HCT116 (cell line): ENCODE measurements around the gene MYO3B. TPM values are rescaled to one million over a fixed set of nuclear protein-coding genes. Genes with fewer than 3 reads are reported as not detected.

Experiments
- ATAC-seq: fragments of 200-7000 bp; cut with Tn5 transposase; 2 replicates; pipeline ENCODE4 v1.9.1; 2020; ENCODE audit warnings: mild to moderate bottlenecking, moderate library complexity
- BruUV-seq: library from RNA; stranded (reverse); fragments of 400-500 nt; replicated peaks from 2 replicates; lab custom pipeline; 2021; lab: Mats Ljungman, UMichigan
- CTCF ChIA-PET: fragments of 300-600 bp; sonication (Branson Sonifier 250); formaldehyde crosslinking; loops from one replicate; lab custom pipeline; 2021; ENCODE audit warnings: antibody characterized with exemption; lab: Charles Lee
- POLR2A ChIA-PET: fragments of 300-600, 350-600 bp; sonication (Branson Sonifier 250); formaldehyde crosslinking; loops from one replicate; lab custom pipeline; 2021; ENCODE audit warnings: antibody characterized with exemption; lab: Charles Lee
- RAD21 ChIA-PET, 2 experiments: fragments of 300-600 bp; sonication (Branson Sonifier 250); formaldehyde crosslinking; loops; one replicate each; lab custom pipeline; 2023; ENCODE audit warnings: low total read pairs in 2 of 2; ENCODE audit not compliant: uncharacterized antibody in 2 of 2, unreplicated experiment in 2 of 2, low non-redundant PET in 1 of 2; lab: Charles Lee
- DNase-seq: peaks from one replicate; pipeline ENCODE4 v3.0.0-alpha.2; 2010; ENCODE audit warnings: low read depth, low spot score
- H2AFZ ChIP-seq: fragments of 200-600 bp; shearing (Covaris generic), sonication (generic); 2 replicates; pipeline ENCODE4 v1.6.1; 2017; ENCODE audit warnings: low read depth, mixed run types, mixed read lengths, antibody characterized with exemption, low read length; ENCODE audit not compliant: poor library complexity, severe bottlenecking
- H3K27ac ChIP-seq: 2 replicates; pipeline ENCODE4 v1.5.1; 2012; ENCODE audit warnings: low read depth, low read length
- H3K27me3 ChIP-seq: fragments of 200-600 bp; sonication (generic); 2 replicates; pipeline ENCODE4 v1.6.1; 2016; ENCODE audit warnings: mixed run types, low read length, mixed read lengths; ENCODE audit not compliant: insufficient read depth
- H3K36me3 ChIP-seq, 2 experiments: fragments of 200-500 bp in 1 of 2; fragments of 200-600 bp in 1 of 2; sonication (Bioruptor generic) in 1 of 2; sonication (generic) in 1 of 2; 2 replicates each; pipeline versions ENCODE4 v1.5.1 to v1.6.1; 2014 to 2016; ENCODE audit warnings: low read length in 2 of 2, inconsistent platforms in 1 of 2, mixed read lengths in 1 of 2, mixed run types in 1 of 2; ENCODE audit not compliant: insufficient read depth in 2 of 2, control insufficient read depth in 1 of 2
- H3K4me1 ChIP-seq, 2 experiments: fragments of 200-600 bp in 1 of 2; sonication (generic) in 1 of 2; 2 replicates each; pipeline versions ENCODE4 v1.5.1 to v1.6.1; 2012 to 2017; ENCODE audit warnings: low read length in 2 of 2, inconsistent platforms in 1 of 2, mild to moderate bottlenecking in 1 of 2, mixed read lengths in 1 of 2, mixed run types in 1 of 2, moderate library complexity in 1 of 2; ENCODE audit not compliant: insufficient read depth in 2 of 2, control insufficient read depth in 1 of 2
- H3K4me2 ChIP-seq: fragments of 200-600 bp; sonication (generic); 2 replicates; pipeline ENCODE4 v1.6.1; 2017; ENCODE audit warnings: mixed run types, low read length, mixed read lengths
- H3K4me3 ChIP-seq, 2 experiments: fragments of 200-600 bp in 1 of 2; sonication (generic) in 1 of 2; replicated peaks in 1 of 2; 2 replicates each; pipeline ENCODE4 v1.5.1; 2011 to 2016; ENCODE audit warnings: low read length in 2 of 2, control low read depth in 1 of 2, low read depth in 1 of 2, mild to moderate bottlenecking in 1 of 2, mixed read lengths in 1 of 2, mixed run types in 1 of 2
- H3K79me2 ChIP-seq: fragments of 200-600 bp; sonication (generic); 2 replicates; pipeline ENCODE4 v1.6.1; 2017; ENCODE audit warnings: mild to moderate bottlenecking, mixed run types, low read length, moderate library complexity, mixed read lengths; ENCODE audit not compliant: insufficient read depth
- H3K9ac ChIP-seq: fragments of 200-600 bp; sonication (generic); 2 replicates; pipeline ENCODE4 v1.6.1; 2016; ENCODE audit warnings: low read length, mixed read lengths
- H3K9me2 ChIP-seq: fragments of 200-600 bp; sonication (generic), shearing (Covaris generic); 2 replicates; pipeline ENCODE4 v1.6.1; 2017; ENCODE audit warnings: mixed run types, mild to moderate bottlenecking, moderate library complexity; ENCODE audit not compliant: insufficient read depth
- H3K9me3 ChIP-seq, 2 experiments: fragments of 200-500 bp in 1 of 2; fragments of 200-600 bp in 1 of 2; sonication (Bioruptor generic) in 1 of 2; sonication (generic) in 1 of 2; 2 replicates each; pipeline ENCODE4 v1.6.1; 2014 to 2017; ENCODE audit warnings: low read length in 2 of 2, mixed read lengths in 2 of 2, inconsistent platforms in 1 of 2, low read depth in 1 of 2, mild to moderate bottlenecking in 1 of 2, mixed run types in 1 of 2, moderate library complexity in 1 of 2; ENCODE audit not compliant: control insufficient read depth in 1 of 2, insufficient read depth in 1 of 2
- H4K20me1 ChIP-seq: fragments of 200-600 bp; sonication (generic), shearing (Covaris generic); 2 replicates; pipeline ENCODE4 v1.6.1; 2017; ENCODE audit warnings: mixed run types, mild to moderate bottlenecking, moderate library complexity; ENCODE audit not compliant: insufficient read depth
- CEBPB ChIP-seq: IDR thresholded peaks from 2 replicates; pipeline ENCODE4 v1.6.1; 2012; ENCODE audit warnings: low read depth
- CTCF ChIP-seq, 3 experiments: fragments of 200-600 bp in 1 of 3; sonication (generic) in 1 of 3; IDR thresholded peaks in 2 of 3; conservative IDR thresholded peaks in 1 of 3; 2 replicates each; pipeline ENCODE4 v1.5.1; 2012 to 2017; ENCODE audit warnings: low read depth in 2 of 3, low read length in 2 of 3, antibody characterized with exemption in 1 of 3, borderline replicate concordance in 1 of 3, control low read depth in 1 of 3, mild to moderate bottlenecking in 1 of 3, mixed read lengths in 1 of 3, mixed run types in 1 of 3, moderate library complexity in 1 of 3; ENCODE audit not compliant: insufficient read depth in 1 of 3
- EGR1 ChIP-seq: IDR thresholded peaks from 2 replicates; pipeline ENCODE4 v1.6.1; 2012; ENCODE audit warnings: low read depth
- EZH2phosphoT487 ChIP-seq: fragments of 200-600 bp; IDR thresholded peaks from 2 replicates; pipeline ENCODE4 v1.6.1; 2018; ENCODE audit warnings: antibody characterized with exemption, borderline replicate concordance
- JUND ChIP-seq: IDR thresholded peaks from 2 replicates; pipeline ENCODE4 v1.6.1; 2012
- POLR2A ChIP-seq: IDR thresholded peaks from 2 replicates; pipeline ENCODE4 v1.7.0; 2011; ENCODE audit warnings: borderline replicate concordance; ENCODE audit not compliant: insufficient read depth, insufficient read length; ENCODE audit errors: extremely low read depth
- POLR2AphosphoS5 ChIP-seq: IDR thresholded peaks from 2 replicates; pipeline ENCODE4 v1.6.1; 2011; ENCODE audit warnings: mild to moderate bottlenecking, low read depth, low read length, moderate library complexity
- RAD21 ChIP-seq: IDR thresholded peaks from 2 replicates; pipeline ENCODE4 v1.6.1; 2012; ENCODE audit warnings: low read depth, mild to moderate bottlenecking
- SRF ChIP-seq: IDR thresholded peaks from 2 replicates; pipeline ENCODE4 v1.6.1; 2012; ENCODE audit warnings: low read depth
- TCF7L2 ChIP-seq: IDR thresholded peaks from 2 replicates; pipeline ENCODE4 v1.7.0; 2011; ENCODE audit warnings: borderline replicate concordance, inconsistent platforms; ENCODE audit not compliant: insufficient read depth, insufficient read length; ENCODE audit errors: extremely low read depth
- ZFX ChIP-seq: fragments of 450-650 bp; IDR thresholded peaks from 2 replicates; pipeline ENCODE4 v1.6.1; 2017
- ZNF274 ChIP-seq: fragments of 200-500 bp; sonication (Bioruptor generic); IDR thresholded peaks from 2 replicates; pipeline ENCODE4 v1.6.1; 2014; ENCODE audit warnings: mild to moderate bottlenecking, low read depth, low read length, inconsistent platforms
- intact Hi-C: fragments of 100-400 bp; cut with micrococcal nuclease; formaldehyde crosslinking; loops from 2 replicates; pipeline ENCODE4 v1.10.0; 2022
- total RNA-seq: library from RNA; stranded (reverse); gene quantifications from one replicate; pipeline ENCODE4 v1.2.1, GENCODE V29; 2021; ENCODE audit not compliant: unreplicated experiment
- TF ChIP-seq, protein P1 (sequence below): IDR thresholded peaks from 2 replicates; pipeline ENCODE4 v1.6.1; 2012
- TF ChIP-seq, protein P2 (sequence below): IDR thresholded peaks from 2 replicates; pipeline ENCODE4 v1.6.1; 2012; ENCODE audit warnings: low read depth
- TF ChIP-seq, protein P3 (sequence below): IDR thresholded peaks from 2 replicates; pipeline ENCODE4 v1.6.1; 2012

MYO3B gene
- total RNA-seq, 1 experiment from 2014 or later: not detected

- DNase-seq (no peak), ATAC-seq (no peak)
- RAD21 ChIA-PET: no interaction called here
- CTCF ChIA-PET: no interaction called here
- Histone ChIP-seq H3K9me2 (no peaks in the 10 kb centered on the region), H3K9ac (no peak overlapping the region), H3K4me1 (peaks cover 0 to 4% of the 10 kb centered on the region in 2 experiments; a peak in 2 of 4 replicates), H3K9me3 (no peaks in the 10 kb centered on the region), H3K4me2 (no peak overlapping the region), H3K79me2 (no peaks in the 10 kb centered on the region), H3K4me3 (no peak overlapping the region), H3K27me3 (no peaks in the 10 kb centered on the region), H3K27ac (no peak overlapping the region), H4K20me1 (no peaks in the 10 kb centered on the region), H2AFZ (no peak overlapping the region), H3K36me3 (no peaks in the 10 kb centered on the region)
- BruUV-seq: no TSS peak
- TF ChIP-seq, protein P1, sequence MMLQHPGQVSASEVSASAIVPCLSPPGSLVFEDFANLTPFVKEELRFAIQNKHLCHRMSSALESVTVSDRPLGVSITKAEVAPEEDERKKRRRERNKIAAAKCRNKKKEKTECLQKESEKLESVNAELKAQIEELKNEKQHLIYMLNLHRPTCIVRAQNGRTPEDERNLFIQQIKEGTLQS: no peak
- TF ChIP-seq SRF (no peak), CTCF (IDR thresholded peaks at IDR 0.05 in 2 of 3, conservative IDR thresholded peaks at IDR 0.05 in 1 of 3; ENCODE audit: borderline replicate concordance in 1 of 3, insufficient read depth in 1 of 3, low read depth in 2 of 3, low read length in 2 of 3) (no peak), EZH2phosphoT487 (no peak), RAD21 (no peak), JUND (no peak), ZFX (no peak), CEBPB (no peak), EGR1 (no peak), POLR2A (no peak), POLR2AphosphoS5 (no peak), TCF7L2 (no peak), ZNF274 (no peak)
- TF ChIP-seq, protein P2, sequence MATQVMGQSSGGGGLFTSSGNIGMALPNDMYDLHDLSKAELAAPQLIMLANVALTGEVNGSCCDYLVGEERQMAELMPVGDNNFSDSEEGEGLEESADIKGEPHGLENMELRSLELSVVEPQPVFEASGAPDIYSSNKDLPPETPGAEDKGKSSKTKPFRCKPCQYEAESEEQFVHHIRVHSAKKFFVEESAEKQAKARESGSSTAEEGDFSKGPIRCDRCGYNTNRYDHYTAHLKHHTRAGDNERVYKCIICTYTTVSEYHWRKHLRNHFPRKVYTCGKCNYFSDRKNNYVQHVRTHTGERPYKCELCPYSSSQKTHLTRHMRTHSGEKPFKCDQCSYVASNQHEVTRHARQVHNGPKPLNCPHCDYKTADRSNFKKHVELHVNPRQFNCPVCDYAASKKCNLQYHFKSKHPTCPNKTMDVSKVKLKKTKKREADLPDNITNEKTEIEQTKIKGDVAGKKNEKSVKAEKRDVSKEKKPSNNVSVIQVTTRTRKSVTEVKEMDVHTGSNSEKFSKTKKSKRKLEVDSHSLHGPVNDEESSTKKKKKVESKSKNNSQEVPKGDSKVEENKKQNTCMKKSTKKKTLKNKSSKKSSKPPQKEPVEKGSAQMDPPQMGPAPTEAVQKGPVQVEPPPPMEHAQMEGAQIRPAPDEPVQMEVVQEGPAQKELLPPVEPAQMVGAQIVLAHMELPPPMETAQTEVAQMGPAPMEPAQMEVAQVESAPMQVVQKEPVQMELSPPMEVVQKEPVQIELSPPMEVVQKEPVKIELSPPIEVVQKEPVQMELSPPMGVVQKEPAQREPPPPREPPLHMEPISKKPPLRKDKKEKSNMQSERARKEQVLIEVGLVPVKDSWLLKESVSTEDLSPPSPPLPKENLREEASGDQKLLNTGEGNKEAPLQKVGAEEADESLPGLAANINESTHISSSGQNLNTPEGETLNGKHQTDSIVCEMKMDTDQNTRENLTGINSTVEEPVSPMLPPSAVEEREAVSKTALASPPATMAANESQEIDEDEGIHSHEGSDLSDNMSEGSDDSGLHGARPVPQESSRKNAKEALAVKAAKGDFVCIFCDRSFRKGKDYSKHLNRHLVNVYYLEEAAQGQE: no peak
- TF ChIP-seq, protein P3, sequence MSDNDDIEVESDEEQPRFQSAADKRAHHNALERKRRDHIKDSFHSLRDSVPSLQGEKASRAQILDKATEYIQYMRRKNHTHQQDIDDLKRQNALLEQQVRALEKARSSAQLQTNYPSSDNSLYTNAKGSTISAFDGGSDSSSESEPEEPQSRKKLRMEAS: no peak
- POLR2A ChIA-PET: no interaction called here
- intact Hi-C loops: no loop called here
Observed at GRCh38 chr2:170488807-170489206, 310.9 kb downstream of the MYO3B start.
